OCI-LY7 (cell line): ENCODE data around the gene RASGRP1.

Experiments used
- CTCF ChIP-seq: fragments of 200-600 bp; sonication (generic); conservative IDR thresholded peaks from 2 replicates; pipeline ENCODE4 v1.5.1; 2014; ENCODE audit warnings: mild to moderate bottlenecking, antibody characterized with exemption, low read length, moderate library complexity, mixed read lengths
- EZH2phosphoT487 ChIP-seq: fragments of 200-600 bp; sonication (generic); IDR thresholded peaks from 2 replicates; pipeline ENCODE4 v1.6.1; 2018; ENCODE audit warnings: low read depth, borderline replicate concordance, mild to moderate bottlenecking, mixed run types, antibody characterized with exemption, low read length, moderate library complexity, mixed read lengths

- TF ChIP-seq CTCF (no peak), EZH2phosphoT487 (no peak)
Measured at GRCh38 chr15:38602910-38603670, 38.5 kb upstream of the RASGRP1 start.
